ENCODE measurements around the gene GPR153. TPM values are rescaled to one million over a fixed set of nuclear protein-coding genes. Genes with fewer than 3 reads are reported as not detected.
A peak's percentile ranks its signal among the peaks of the same experiment; 100 is the strongest.

The GPR153 gene
- total RNA-seq (2022) (2.7 and 3.2 TPM in 2 replicates), Bru-seq, nascent RNA (percentile 30 among the genes with signal in this experiment), BruChase-seq, experiment 1, labeled RNA remaining after a 2-hour chase (percentile 39 among the genes with signal in this experiment), BruChase-seq, experiment 2, labeled RNA remaining after a 6-hour chase (percentile 51 among the genes with signal in this experiment)
- long read RNA-seq, full-length matches to known transcripts = 1 of 11 reads
- long read RNA-seq, partial matches to known transcripts = 2 of 11 reads
- long read RNA-seq, other reads (novel, unspliced or antisense) = 8 of 11 reads

DNA sequence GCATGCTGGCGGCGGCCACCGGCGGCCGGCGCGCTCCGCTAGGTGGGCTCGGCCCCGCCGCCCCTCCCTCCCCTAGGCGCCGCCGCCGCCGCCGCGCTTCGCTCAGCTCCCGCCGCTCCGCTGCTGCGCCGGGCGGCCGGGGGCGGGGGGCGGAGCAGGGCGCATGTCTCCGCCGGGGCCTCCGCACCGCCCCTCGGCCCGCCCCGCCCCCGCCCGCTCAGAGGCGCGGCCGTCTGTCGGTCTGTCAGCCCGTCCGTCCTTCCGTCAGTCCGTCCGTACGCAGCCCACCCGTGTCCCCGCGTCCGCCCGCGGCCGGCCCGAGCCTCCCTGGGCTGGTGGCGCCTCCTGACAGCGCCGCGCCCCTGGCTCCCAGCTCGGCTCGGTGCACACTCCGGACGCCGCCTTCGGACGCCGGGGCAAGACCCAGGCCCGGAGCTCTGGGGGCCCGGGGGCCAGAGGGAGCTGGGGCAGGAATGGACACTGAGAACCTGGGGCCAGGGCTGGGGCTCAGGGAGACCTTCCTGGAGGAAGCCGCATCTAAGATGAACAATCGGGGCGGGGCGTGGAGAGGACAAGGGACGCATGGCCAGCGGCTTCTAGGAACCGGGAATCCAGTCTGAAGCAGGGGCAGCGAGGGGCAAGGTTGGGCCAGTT lies at the start of gene GPR153:
GPR153 (minus strand) TSS at position 138 of the 654 bp plus-strand sequence. CDS start 6,193 bp downstream, outside the sequence.
- Histone ChIP-seq H3K27me3 (replicated peaks; ENCODE audit: control insufficient read depth, insufficient read depth, low read length) (no peaks in the 10 kb centered on the region), H3K4me1 (no peaks in the 10 kb centered on the region), H3K4me3 (ENCODE audit: low read depth, low read length) (peak within 1 kb of the TSS; percentile 57), H3K9me3 (no peaks in the 10 kb centered on the region), H3K36me3 (ENCODE audit: control insufficient read depth, insufficient read depth, low read length) (no peaks in the 10 kb centered on the region)
- Mint-ChIP-seq H3K36me3 (ENCODE audit: insufficient read depth, unreplicated experiment) (peaks cover 21% of the 10 kb centered on the region), H3K4me1 (ENCODE audit: low read depth, unreplicated experiment) (no peaks in the 10 kb centered on the region), H3K4me3 (ENCODE audit: unreplicated experiment) (peak within 1 kb of the TSS; percentile 57), H3K27me3 (ENCODE audit: insufficient read depth, unreplicated experiment) (no peaks in the 10 kb centered on the region), H3K27ac (ENCODE audit: unreplicated experiment) (no peak within 1 kb of the TSS), H3K9me3 (ENCODE audit: unreplicated experiment) (no peaks in the 10 kb centered on the region)
- CTCF ChIA-PET = interaction anchor here (0.6 to 0.9 kb wide), 3 partner anchors 11 to 25 kb away, joined by 4 to 5 read pairs (median 4); no protein-coding TSS in a partner anchor
- BruUV-seq (replicated peaks) = no TSS peak
- TF ChIP-seq, protein P1, sequence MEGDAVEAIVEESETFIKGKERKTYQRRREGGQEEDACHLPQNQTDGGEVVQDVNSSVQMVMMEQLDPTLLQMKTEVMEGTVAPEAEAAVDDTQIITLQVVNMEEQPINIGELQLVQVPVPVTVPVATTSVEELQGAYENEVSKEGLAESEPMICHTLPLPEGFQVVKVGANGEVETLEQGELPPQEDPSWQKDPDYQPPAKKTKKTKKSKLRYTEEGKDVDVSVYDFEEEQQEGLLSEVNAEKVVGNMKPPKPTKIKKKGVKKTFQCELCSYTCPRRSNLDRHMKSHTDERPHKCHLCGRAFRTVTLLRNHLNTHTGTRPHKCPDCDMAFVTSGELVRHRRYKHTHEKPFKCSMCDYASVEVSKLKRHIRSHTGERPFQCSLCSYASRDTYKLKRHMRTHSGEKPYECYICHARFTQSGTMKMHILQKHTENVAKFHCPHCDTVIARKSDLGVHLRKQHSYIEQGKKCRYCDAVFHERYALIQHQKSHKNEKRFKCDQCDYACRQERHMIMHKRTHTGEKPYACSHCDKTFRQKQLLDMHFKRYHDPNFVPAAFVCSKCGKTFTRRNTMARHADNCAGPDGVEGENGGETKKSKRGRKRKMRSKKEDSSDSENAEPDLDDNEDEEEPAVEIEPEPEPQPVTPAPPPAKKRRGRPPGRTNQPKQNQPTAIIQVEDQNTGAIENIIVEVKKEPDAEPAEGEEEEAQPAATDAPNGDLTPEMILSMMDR (IDR thresholded peaks at IDR 0.05; ENCODE audit: insufficient read depth in 1 of 2, low read depth in 1 of 2, low read length in 1 of 2, severe bottlenecking in 1 of 2, unreplicated experiment in 1 of 2) = no peak
- POLR2A ChIA-PET = no interaction called here
- peak in 1 of 2 experiments; percentile 52 for DNase-seq
- intact Hi-C loops (cut with micrococcal nuclease; ENCODE audit: unreplicated experiment) = no loop called here

GRCh38 chr1:6310116-6310848 lies 49.4 kb upstream of the GPR153 start:
- H3K27me3 ChIP-seq (replicated peaks; ENCODE audit: control insufficient read depth, insufficient read depth, low read length) = no peaks in the 10 kb centered on the region
- Mint-ChIP-seq H3K27ac (ENCODE audit: unreplicated experiment) (no peak overlapping the region), H3K9me3 (ENCODE audit: unreplicated experiment) (peaks cover 17% of the 10 kb centered on the region), H3K27me3 (ENCODE audit: insufficient read depth, unreplicated experiment) (no peaks in the 10 kb centered on the region), H3K36me3 (ENCODE audit: insufficient read depth, unreplicated experiment) (peaks cover 78% of the 10 kb centered on the region), H3K4me1 (ENCODE audit: low read depth, unreplicated experiment) (peaks cover 4% of the 10 kb centered on the region), H3K4me3 (ENCODE audit: unreplicated experiment) (no peak overlapping the region)
- TF ChIP-seq, protein P1 (IDR thresholded peaks at IDR 0.05; ENCODE audit: insufficient read depth in 1 of 2, low read depth in 1 of 2, low read length in 1 of 2, severe bottlenecking in 1 of 2, unreplicated experiment in 1 of 2) = no peak
- no peak for DNase-seq
- POLR2A ChIA-PET = no interaction called here
- no peaks in the 10 kb centered on the region; the same call in 1 of the 2 replicates for H3K36me3 ChIP-seq (ENCODE audit: control insufficient read depth, insufficient read depth, low read length)
- no peak overlapping the region for H3K4me3 ChIP-seq (ENCODE audit: low read depth, low read length)
- CTCF ChIA-PET = interaction anchor here (0.6 kb wide), 1 partner anchor 385 kb away, joined by 3 read pairs; no protein-coding TSS in a partner anchor
- H3K4me1 ChIP-seq = no peaks in the 10 kb centered on the region
- intact Hi-C loops (cut with micrococcal nuclease; ENCODE audit: unreplicated experiment) = no loop called here
- no peaks in the 10 kb centered on the region for H3K9me3 ChIP-seq
- no TSS peak for BruUV-seq (replicated peaks)

DNA sequence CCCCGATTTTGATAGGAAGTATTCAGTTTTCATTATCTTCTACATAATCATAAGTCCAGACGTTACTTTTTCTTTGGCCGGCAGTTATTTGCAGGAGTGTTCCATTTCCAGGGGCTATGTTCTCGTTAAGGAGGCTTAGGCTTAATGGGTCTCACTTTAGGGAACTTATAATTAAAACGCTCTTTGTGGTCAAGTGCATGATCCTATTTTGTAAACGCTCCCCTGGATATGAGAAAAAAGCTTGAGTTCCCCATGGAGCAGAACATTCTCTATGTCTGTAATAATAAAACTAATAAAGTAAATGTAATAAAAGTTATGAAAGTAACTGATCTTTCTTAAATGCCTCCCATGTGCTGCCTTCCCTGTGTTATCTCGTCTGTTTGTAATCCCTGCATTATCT lies 48.7 kb upstream of the GPR153 start:
- no peak overlapping the region for H3K4me3 Mint-ChIP-seq (ENCODE audit: unreplicated experiment)
- TF ChIP-seq, protein P1 (IDR thresholded peaks at IDR 0.05; ENCODE audit: insufficient read depth in 1 of 2, low read depth in 1 of 2, low read length in 1 of 2, severe bottlenecking in 1 of 2, unreplicated experiment in 1 of 2) = no peak
- no peaks in the 10 kb centered on the region for H3K27me3 ChIP-seq (replicated peaks; ENCODE audit: control insufficient read depth, insufficient read depth, low read length)
- no TSS peak for BruUV-seq (replicated peaks)
- peaks cover 17% of the 10 kb centered on the region for H3K9me3 Mint-ChIP-seq (ENCODE audit: unreplicated experiment)
- no peaks in the 10 kb centered on the region for H3K27me3 Mint-ChIP-seq (ENCODE audit: insufficient read depth, unreplicated experiment)
- peaks cover 4% of the 10 kb centered on the region for H3K4me1 Mint-ChIP-seq (ENCODE audit: low read depth, unreplicated experiment)
- no peak overlapping the region for H3K27ac Mint-ChIP-seq (ENCODE audit: unreplicated experiment)
- H3K9me3 ChIP-seq = no peaks in the 10 kb centered on the region
- peaks cover 71% of the 10 kb centered on the region for H3K36me3 Mint-ChIP-seq (ENCODE audit: insufficient read depth, unreplicated experiment)
- ChIA-PET CTCF (no interaction called here), POLR2A (no interaction called here)
- H3K4me3 ChIP-seq (ENCODE audit: low read depth, low read length) = no peak overlapping the region
- intact Hi-C loops (cut with micrococcal nuclease; ENCODE audit: unreplicated experiment) = no loop called here
- H3K36me3 ChIP-seq (ENCODE audit: control insufficient read depth, insufficient read depth, low read length) = no peaks in the 10 kb centered on the region; the same call in 1 of the 2 replicates
- H3K4me1 ChIP-seq = no peaks in the 10 kb centered on the region
- no peak for DNase-seq

All from Caco-2 (cell line).